ENCODE data around the gene MEF2A.

DNA sequence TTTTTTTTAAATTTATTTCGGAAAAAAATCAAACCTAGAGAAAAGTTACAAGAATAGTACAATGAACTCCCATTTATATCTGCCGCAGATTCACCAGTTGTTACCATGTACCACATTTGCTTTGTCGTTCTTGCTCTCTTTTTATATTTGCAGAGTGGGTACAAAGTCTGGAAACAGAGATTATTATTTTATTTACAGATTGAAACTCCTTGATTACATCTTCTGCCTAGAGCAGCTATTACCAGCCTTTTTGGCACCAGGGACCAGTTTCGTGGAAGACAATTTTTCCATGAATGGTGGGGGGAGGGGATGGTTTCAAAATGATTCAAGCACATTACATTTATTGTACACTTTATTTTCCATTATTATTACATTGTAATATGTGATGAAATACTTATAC is 8.3 kb downstream of the MEF2A start:
- TF ChIP-seq POLR2AphosphoS5 (IDR thresholded peaks at IDR 0.05; ENCODE audit: low read depth, low read length), result no peak
- no peak for TF ChIP-seq POLR2A (IDR thresholded peaks at IDR 0.05; ENCODE audit: low read depth, low read length)
- TF ChIP-seq TAF1 (IDR thresholded peaks at IDR 0.05; ENCODE audit: borderline replicate concordance, low read depth, low read length), result no peak
